ENCODE measurements around the gene KLHL14. TPM values are rescaled to one million over a fixed set of nuclear protein-coding genes. Genes with fewer than 3 reads are reported as not detected.

KLHL14 gene
- polyA plus RNA-seq, 2 of the 4 experiments (the other 2 are of a cell fraction): not detected

DNA sequence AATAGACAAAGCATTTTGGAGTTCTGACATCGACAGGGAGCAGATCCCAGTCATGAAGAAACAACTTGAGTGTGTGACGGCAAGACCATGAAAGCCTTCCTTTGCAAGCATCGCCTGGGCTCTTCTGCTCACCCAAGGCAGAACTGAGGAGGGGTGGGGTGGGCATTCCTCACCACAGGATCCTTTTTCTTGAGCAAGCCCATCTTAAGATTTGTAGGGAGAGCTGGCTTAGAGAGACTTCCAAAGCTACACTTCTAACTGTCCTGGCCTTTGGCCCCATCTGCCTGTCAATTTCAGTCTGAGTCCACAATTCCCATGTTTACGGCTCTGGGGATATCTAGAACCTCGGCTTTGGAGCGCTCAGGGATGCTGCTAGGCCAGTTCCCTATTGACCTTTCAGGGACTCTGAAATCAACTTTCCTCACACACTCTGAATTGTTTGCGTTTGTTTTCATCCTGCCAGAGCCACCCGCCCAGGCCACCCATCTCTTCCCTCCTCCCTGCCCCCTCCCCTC is 3.7 kb downstream of the KLHL14 start (continued):
- TF ChIP-seq, protein P1, sequence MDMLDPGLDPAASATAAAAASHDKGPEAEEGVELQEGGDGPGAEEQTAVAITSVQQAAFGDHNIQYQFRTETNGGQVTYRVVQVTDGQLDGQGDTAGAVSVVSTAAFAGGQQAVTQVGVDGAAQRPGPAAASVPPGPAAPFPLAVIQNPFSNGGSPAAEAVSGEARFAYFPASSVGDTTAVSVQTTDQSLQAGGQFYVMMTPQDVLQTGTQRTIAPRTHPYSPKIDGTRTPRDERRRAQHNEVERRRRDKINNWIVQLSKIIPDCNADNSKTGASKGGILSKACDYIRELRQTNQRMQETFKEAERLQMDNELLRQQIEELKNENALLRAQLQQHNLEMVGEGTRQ (IDR thresholded peaks at IDR 0.05): no peak
- TF ChIP-seq FOXS1 (CRISPR knock-in tag; IDR thresholded peaks at IDR 0.05) (no peak), SREBF2 (IDR thresholded peaks at IDR 0.05) (no peak), ZC3H11A (IDR thresholded peaks at IDR 0.05) (no peak), TFCP2L1 (CRISPR knock-in tag; IDR thresholded peaks at IDR 0.05) (no peak), POLR2AphosphoS2 (conservative IDR thresholded peaks at IDR 0.05; ENCODE audit: low read length) (no peak)

DNA sequence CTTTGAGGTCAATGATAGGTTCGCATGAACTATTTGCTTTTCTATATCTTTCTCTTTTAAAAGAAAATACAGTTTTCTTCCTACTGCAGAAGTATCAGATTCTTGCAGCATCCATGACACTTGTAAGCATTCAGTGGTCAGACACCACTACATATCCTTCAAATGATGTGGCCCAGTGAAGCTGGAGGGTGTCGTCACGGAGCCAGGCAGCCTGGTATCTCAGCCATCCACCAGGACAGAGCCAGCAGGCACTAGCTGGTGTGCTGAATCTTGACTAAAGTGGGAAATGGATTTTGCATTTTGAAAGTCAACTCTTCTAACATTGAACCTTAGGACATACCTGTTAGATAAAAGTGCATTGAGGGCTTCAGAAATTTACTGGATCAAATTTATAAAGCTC is 5.4 kb downstream of the KLHL14 start:
- ATAC-seq: no peak
- WGBS (ENCODE audit: missing lambda C conversion rate): 38% methylated on average over 3 of the region's 3 CpGs

More for the DNA sequence above, 5.4 kb downstream of the KLHL14 start:
- CTCF ChIA-PET: no interaction called here
- POLR2A ChIA-PET: no interaction called here
- FAIRE-seq (no peak), DNase-seq (ENCODE audit: low read depth in 1 of 2, low spot score in 1 of 2) (no peak)
- no peaks in the 10 kb centered on the region for H3K4me1 ChIP-seq
- H3K4me2 ChIP-seq: no peak overlapping the region
- H3K9me3 ChIP-seq: no peaks in the 10 kb centered on the region
- TF ChIP-seq SREBF2 (IDR thresholded peaks at IDR 0.05): no peak
- no peak for TF ChIP-seq RARB (CRISPR knock-in tag; IDR thresholded peaks at IDR 0.05)
- no peak for TF ChIP-seq JUN (IDR thresholded peaks at IDR 0.05)
- no peak for TF ChIP-seq ZSCAN20 (CRISPR knock-in tag; IDR thresholded peaks at IDR 0.05)
- TF ChIP-seq KDM1A (IDR thresholded peaks at IDR 0.05; ENCODE audit: low read depth): no peak
- no peak for TF ChIP-seq NR3C1 (IDR thresholded peaks at IDR 0.05)
- no peak for TF ChIP-seq RNF2 (IDR thresholded peaks at IDR 0.05; ENCODE audit: borderline replicate concordance, low read depth)
- no peak for TF ChIP-seq HDAC2 (IDR thresholded peaks at IDR 0.05)
- TF ChIP-seq JUNB (IDR thresholded peaks at IDR 0.05): no peak
- TF ChIP-seq, protein P2, sequence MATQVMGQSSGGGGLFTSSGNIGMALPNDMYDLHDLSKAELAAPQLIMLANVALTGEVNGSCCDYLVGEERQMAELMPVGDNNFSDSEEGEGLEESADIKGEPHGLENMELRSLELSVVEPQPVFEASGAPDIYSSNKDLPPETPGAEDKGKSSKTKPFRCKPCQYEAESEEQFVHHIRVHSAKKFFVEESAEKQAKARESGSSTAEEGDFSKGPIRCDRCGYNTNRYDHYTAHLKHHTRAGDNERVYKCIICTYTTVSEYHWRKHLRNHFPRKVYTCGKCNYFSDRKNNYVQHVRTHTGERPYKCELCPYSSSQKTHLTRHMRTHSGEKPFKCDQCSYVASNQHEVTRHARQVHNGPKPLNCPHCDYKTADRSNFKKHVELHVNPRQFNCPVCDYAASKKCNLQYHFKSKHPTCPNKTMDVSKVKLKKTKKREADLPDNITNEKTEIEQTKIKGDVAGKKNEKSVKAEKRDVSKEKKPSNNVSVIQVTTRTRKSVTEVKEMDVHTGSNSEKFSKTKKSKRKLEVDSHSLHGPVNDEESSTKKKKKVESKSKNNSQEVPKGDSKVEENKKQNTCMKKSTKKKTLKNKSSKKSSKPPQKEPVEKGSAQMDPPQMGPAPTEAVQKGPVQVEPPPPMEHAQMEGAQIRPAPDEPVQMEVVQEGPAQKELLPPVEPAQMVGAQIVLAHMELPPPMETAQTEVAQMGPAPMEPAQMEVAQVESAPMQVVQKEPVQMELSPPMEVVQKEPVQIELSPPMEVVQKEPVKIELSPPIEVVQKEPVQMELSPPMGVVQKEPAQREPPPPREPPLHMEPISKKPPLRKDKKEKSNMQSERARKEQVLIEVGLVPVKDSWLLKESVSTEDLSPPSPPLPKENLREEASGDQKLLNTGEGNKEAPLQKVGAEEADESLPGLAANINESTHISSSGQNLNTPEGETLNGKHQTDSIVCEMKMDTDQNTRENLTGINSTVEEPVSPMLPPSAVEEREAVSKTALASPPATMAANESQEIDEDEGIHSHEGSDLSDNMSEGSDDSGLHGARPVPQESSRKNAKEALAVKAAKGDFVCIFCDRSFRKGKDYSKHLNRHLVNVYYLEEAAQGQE (IDR thresholded peaks at IDR 0.05): no peak
- no peak for TF ChIP-seq ZNF302 (CRISPR knock-in tag; IDR thresholded peaks at IDR 0.05)
- no peak for TF ChIP-seq POLR2AphosphoS2 (conservative IDR thresholded peaks at IDR 0.05; ENCODE audit: low read length)
- no peak for TF ChIP-seq FOXS1 (CRISPR knock-in tag; IDR thresholded peaks at IDR 0.05)
- TF ChIP-seq EHMT2 (IDR thresholded peaks at IDR 0.05; ENCODE audit: low read depth): no peak
- TF ChIP-seq, protein P1 (IDR thresholded peaks at IDR 0.05): no peak
- no peak for TF ChIP-seq CBX2 (IDR thresholded peaks at IDR 0.05; ENCODE audit: borderline replicate concordance, low read depth)
- no peak for TF ChIP-seq ZC3H11A (IDR thresholded peaks at IDR 0.05)
- TF ChIP-seq, protein P3, sequence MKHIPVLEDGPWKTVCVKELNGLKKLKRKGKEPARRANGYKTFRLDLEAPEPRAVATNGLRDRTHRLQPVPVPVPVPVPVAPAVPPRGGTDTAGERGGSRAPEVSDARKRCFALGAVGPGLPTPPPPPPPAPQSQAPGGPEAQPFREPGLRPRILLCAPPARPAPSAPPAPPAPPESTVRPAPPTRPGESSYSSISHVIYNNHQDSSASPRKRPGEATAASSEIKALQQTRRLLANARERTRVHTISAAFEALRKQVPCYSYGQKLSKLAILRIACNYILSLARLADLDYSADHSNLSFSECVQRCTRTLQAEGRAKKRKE (CRISPR knock-in tag; IDR thresholded peaks at IDR 0.05; ENCODE audit: low read depth): no peak
- TF ChIP-seq, protein P4, sequence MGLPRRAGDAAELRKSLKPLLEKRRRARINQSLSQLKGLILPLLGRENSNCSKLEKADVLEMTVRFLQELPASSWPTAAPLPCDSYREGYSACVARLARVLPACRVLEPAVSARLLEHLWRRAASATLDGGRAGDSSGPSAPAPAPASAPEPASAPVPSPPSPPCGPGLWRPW (IDR thresholded peaks at IDR 0.05): no peak
- no peak for TF ChIP-seq HEYL (CRISPR knock-in tag; IDR thresholded peaks at IDR 0.05)
- no peak overlapping the region for H3K27ac ChIP-seq
- H3K4me3 ChIP-seq: no peak overlapping the region

All from A549 (cell line).